NCI-H460 (cell line): ENCODE results near the gene ABCD1. TPM values are rescaled to one million over a fixed set of nuclear protein-coding genes. Genes with fewer than 3 reads are reported as not detected.
"Not testable (repeated sequence)": the region's sequence is repeated elsewhere in the genome, so short reads cannot be mapped to it uniquely, and the experiment has no call there.

Source experiments
- DNase-seq: peaks from one replicate; pipeline ENCODE4 v3.0.0-alpha.2; 2016; ENCODE audit warnings: low read depth; ENCODE audit errors: extremely low read depth
- total RNA-seq: library from RNA; depleted of rRNA; stranded (reverse); fragments of >200 nt; shearing (Covaris generic); gene quantifications from 2 replicates; pipeline ENCODE4 v1.2.3, GENCODE V29; 2014

The ABCD1 gene
- total RNA-seq, 1 experiment from 2014 or later: 11.2 TPM

- no peak for DNase-seq
Observed at GRCh38 chrX:153731117-153731844, 6.6 kb downstream of the ABCD1 start.

GRCh38 chrX:153731845-153732215 is 7.2 kb downstream of the ABCD1 start:
- no peak for DNase-seq

DNA sequence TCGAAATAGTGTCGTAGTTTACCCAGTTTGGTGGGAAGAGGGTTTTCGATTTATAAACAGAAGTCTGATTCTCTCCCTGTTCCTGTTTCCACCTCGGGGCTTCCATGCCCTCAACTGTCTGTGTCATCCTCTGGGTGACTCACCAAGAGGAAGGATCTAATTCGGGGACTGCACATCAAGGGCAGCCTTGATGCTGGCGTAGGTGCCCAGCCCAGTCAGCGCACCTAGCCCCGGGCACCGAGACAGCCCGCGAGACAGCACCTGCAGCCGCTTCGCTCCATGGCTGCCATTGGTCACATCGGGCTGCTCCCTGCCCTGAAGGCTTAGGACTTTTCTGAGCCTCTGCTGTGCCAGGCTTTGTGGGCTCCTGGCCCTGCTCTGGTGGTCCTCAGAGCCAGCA is 7.7 kb downstream of the ABCD1 start:
- DNase-seq: no peak

DNA sequence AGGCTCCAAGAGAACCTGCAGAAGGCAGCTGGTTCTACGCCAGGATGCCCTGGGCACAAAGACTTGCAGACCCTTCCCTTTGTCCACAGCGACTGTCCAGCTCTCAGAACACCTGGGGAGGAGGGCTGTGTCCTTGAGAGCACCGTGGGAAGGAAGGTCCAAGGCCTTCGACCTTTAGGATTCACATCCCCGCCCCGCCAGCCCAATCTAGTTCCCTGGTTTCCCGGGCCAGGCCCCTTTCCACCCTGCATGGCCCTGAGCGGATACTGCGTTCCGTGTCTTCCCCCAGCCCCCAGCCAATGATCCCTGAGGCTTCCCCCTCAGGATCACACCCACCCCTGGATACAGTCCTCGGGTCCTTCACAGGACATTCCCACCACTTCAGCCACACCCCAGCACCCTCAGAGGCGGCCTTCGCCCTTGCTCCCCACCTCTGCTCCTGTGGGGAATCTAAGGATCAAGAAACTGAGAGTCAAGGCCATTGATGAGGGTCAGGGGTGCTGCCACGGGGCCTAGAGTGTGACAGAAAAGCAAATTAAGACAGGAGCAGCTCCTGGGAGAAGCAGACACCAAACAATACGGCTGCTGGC is 9.1 kb downstream of the ABCD1 start:
- DNase-seq: no peak

DNA sequence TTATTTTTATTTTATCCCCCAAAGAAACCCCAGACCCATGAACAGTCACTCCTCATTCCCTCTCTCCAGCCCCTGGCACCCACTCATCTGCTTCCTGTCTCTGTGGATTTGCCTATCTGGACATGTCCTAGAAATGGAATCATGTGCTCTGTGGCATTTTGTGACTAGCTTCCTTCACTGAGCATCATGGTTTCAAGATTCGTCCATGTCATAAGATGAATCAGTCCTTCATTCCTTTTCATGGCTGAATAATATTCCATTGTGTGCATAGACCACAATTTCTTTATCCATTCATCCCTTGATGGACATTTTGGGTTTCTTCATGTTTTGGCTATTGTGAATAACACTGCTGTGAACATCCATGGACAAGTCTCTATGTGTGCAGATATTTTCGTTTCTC is 10.2 kb downstream of the ABCD1 start:
- no peak for DNase-seq

- no peak for DNase-seq
Observed at GRCh38 chrX:153735274-153735673, 10.6 kb downstream of the ABCD1 start.

GRCh38 chrX:153736071-153736820 is 11.6 kb downstream of the ABCD1 start:
- no peak for DNase-seq

GRCh38 chrX:153736871-153737441 is 12.3 kb downstream of the ABCD1 start:
- no peak for DNase-seq

DNA sequence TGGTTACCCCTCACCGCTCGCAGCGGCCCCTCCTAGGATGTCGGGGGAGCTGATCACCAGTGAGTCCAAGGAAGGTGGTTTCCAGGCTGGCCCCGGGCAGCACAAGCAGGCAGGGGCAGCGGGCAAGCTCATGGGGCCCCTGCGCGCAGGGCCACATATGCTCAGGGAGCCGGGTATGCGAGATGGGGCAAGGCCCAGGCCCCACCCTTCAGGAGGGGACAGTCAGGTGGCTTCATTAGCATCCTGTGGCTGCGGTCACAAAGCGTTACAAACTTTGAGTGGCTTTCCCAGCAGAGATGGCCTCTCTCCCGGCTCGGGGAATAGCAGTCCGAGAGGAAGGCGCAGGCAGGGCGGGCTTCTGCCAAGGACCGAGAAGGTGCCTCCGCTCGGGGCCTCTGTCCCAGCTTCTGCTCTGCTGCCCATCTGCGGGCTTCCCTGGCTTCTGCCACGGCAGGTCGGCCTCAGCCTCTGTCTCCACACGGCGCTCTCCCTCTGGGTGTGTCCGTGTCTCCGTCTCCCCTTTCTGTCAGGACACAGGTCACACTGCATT is 13.5 kb downstream of the ABCD1 start:
- no peak for DNase-seq

- no peak for DNase-seq
Observed at GRCh38 chrX:153739754-153740486, 15.3 kb downstream of the ABCD1 start.

GRCh38 chrX:153740631-153741222 is 16.1 kb downstream of the ABCD1 start:
- no peak for DNase-seq

DNA sequence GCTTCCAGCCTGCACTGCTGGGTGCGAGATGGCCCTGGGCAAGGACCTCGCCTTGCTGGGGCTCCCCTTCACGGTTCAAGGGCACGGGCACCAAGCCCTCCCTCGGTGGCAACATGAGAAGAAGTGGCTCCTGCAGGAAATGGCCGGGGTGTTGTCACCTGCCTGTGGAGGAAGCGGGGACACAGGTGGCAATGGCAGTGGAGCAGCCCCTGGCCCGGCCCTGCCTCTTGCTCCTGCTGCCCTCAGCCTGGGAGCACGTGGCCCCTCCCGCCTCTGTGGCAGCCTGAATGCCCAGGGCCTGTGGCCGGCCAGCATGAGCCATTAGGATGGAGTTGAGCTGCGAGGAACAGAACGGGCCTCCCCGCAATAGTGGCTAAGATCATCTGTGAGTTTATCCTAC is 16.8 kb downstream of the ABCD1 start:
- DNase-seq: no peak

DNA sequence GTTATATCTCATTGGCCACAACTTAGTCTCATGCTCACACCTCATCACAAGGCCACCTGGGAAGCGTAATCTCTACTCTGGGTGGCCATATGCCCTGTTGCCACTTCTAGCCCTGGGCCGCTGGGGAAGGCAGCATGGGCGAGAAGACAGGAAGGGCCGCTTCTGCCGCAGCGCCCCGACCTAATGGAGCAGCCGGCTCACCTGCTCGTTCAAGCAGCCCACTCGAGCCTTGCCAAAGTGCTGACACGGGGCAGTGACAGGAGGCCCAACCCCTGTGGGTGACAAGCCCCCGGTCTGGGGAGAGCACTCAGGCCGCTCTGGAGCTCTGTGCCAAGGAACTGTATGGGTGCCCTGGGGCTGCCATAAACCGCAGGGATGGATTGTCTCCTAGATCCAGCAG is 17.5 kb downstream of the ABCD1 start:
- DNase-seq: not testable (repeated sequence)

- DNase-seq: not testable (repeated sequence)
Observed at GRCh38 chrX:153742796-153743467, 18.3 kb downstream of the ABCD1 start.

- peak; percentile 80 for DNase-seq
Observed at GRCh38 chrX:153743468-153744209, 19.0 kb downstream of the ABCD1 start.

DNA sequence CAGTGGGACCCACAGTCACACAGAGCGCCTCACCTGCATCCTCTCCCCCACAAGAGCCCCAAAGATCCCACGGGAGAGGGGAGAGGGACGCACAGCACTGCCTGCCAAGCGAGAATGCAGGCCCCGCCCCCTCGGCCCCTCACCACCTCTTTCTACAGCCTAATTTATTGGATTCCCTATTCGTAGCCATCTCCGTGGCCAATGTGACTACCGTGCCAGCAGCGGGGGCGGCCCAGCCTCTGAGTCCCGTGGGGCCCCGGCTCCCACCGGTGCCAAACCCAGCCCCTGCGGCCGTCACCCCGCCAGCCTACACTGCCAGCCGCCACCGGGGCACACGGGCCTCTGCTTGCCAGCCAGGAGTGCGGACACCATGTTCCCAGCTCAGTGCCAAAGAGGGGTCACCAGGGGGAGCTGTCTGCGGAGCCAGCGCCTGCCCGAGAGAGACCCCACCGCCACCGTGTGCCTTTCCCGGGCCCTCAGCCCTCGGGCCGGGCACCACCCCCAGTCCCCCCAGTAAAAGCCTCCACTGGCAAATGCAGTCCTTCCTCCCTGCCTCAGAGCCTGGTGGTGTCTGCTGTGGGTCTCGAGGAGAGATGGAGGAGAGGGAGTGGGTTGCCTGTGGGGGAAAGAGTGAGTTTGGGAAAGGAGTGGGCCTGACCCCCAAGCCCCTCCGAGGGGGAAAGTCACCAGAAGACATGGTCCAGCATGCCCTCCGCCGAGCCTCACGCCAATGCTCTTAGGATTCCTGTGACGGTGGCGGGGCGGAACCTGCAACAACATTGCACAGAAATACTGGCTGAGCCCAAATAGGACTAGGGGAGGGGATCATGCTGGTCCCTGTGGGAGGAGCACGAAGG is 19.8 kb downstream of the ABCD1 start:
- no peak for DNase-seq

DNA sequence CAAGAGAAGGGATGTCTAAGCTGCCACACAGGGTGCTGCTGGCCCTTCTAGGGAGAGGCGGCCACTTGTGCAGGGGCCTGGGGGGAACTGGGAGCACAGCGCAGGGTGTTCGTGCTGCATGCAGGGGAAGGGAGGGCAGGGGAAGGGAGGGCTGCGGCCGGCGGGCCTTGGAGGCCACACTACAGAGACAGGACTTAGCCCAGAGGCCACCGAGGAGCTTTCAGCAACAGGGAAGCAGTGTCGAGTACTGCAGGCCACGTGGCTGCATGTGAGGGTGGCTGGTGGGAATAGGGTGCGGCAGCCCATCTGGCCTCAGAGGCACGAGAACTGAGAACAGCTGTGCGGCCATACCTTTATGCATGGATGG is 20.4 kb downstream of the ABCD1 start:
- DNase-seq: not testable (repeated sequence)

DNA sequence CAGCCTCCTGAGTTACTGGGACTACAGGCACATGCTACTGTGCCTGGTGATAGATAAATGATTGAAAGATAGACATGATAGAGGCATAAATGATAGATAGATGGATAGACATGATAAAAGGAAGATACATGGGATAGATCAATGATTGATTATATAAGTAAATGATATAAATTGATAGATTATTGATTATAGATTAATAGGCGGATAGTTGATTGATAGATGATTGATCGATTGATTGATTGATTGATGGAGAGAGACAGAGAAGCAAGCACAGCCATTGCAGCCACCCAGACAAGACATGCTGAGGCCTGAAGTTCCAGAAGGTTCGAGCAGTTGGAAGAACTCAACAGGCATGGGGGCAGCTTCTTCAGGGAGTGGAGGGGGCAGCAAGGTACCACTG is 21.7 kb downstream of the ABCD1 start:
- DNase-seq: no peak
